K562 (cell line): ENCODE data around the gene SERTAD4. TPM values are rescaled to one million over a fixed set of nuclear protein-coding genes. Genes with fewer than 3 reads are reported as not detected.

ENCODE experiments used
- ATAC-seq: fragments of 200-7000 bp; cut with Tn5 transposase; 3 replicates; pipeline ENCODE4 v1.9.1; 2020; ENCODE audit warnings: moderate library complexity
- BruUV-seq: library from RNA; stranded (reverse); fragments of 400-500 nt; replicated peaks from 2 replicates; lab custom pipeline; 2021; lab: Mats Ljungman, UMichigan
- CTCF ChIA-PET: fragments of 300-600 bp; formaldehyde crosslinking; extraction: SDS; loops from one replicate; lab custom pipeline; 2021; ENCODE audit warnings: low intra/inter-chr PET ratio; lab: Yijun Ruan, JAX
- POLR2A ChIA-PET: fragments of 300-600, 350-650 bp; sonication (Branson Sonifier 250); formaldehyde crosslinking; extraction: SDS; loops from one replicate; lab custom pipeline; 2021; ENCODE audit warnings: antibody characterized with exemption, inconsistent platforms; lab: Yijun Ruan, JAX
- DNase-seq, 4 experiments: peaks; one replicate each; pipeline versions ENCODE4 v3.0.0 to v3.0.0-alpha.2; 2011 to 2018; ENCODE audit warnings: low spot score in 3 of 4, mixed read lengths in 3 of 4; ENCODE audit errors: extremely low read depth in 1 of 4
- FAIRE-seq: peaks from 2 replicates; lab custom pipeline; 2011; peaks lifted over from hg19 to GRCh38; lab: Jason Lieb, UNC
- H2AFZ ChIP-seq: 2 replicates; pipeline ENCODE4 v1.6.0; 2011; ENCODE audit warnings: low read depth, low read length, control low read depth, inconsistent platforms
- H3K27ac ChIP-seq: fragments of 200-600 bp; 3 replicates; pipeline ENCODE4 v1.8.0; 2011; ENCODE audit warnings: low read depth, mild to moderate bottlenecking, control low read depth, inconsistent platforms, low read length, moderate library complexity, mixed read lengths; ENCODE audit errors: extremely low read depth
- H3K27me3 ChIP-seq, 2 experiments: fragments of 300-600 bp in 1 of 2; 2 replicates in 1 of 2; 3 replicates in 1 of 2; pipeline versions ENCODE4 v1.6.0 to v1.8.0; 2011; ENCODE audit warnings: inconsistent platforms in 2 of 2, low read length in 2 of 2, mild to moderate bottlenecking in 1 of 2, mixed read lengths in 1 of 2, moderate library complexity in 1 of 2; ENCODE audit not compliant: control insufficient read depth in 2 of 2, insufficient read depth in 2 of 2
- H3K36me3 ChIP-seq: fragments of 300-600 bp; 3 replicates; pipeline ENCODE4 v1.8.0; 2011; ENCODE audit warnings: mild to moderate bottlenecking, low read length, inconsistent platforms; ENCODE audit not compliant: control insufficient read depth, insufficient read depth
- H3K4me1 ChIP-seq, 2 experiments: fragments of 200-600 bp in 1 of 2; replicated peaks in 1 of 2; 2 replicates in 1 of 2; 3 replicates in 1 of 2; pipeline versions ENCODE4 v1.5.1 to v1.8.0; 2011; ENCODE audit warnings: inconsistent platforms in 2 of 2, low read length in 2 of 2, mild to moderate bottlenecking in 1 of 2, mixed read lengths in 1 of 2, moderate library complexity in 1 of 2; ENCODE audit not compliant: control insufficient read depth in 2 of 2, insufficient read depth in 2 of 2
- H3K4me2 ChIP-seq: 2 replicates; pipeline ENCODE4 v1.6.1; 2011; ENCODE audit warnings: low read length, control low read depth, inconsistent platforms, mixed read lengths; ENCODE audit not compliant: insufficient read depth
- H3K4me3 ChIP-seq: fragments of 200-600 bp; sonication (generic), shearing (Covaris generic); 2 replicates; pipeline ENCODE4 v1.5.1; 2016; ENCODE audit warnings: control low read depth, inconsistent platforms
- H3K79me2 ChIP-seq: fragments of 200-600 bp; 3 replicates; pipeline ENCODE4 v1.8.0; 2011; ENCODE audit warnings: low read length, inconsistent platforms; ENCODE audit not compliant: control insufficient read depth, insufficient read depth
- H3K9ac ChIP-seq, 2 experiments: 2 replicates each; pipeline versions ENCODE4 v1.6.0 to v1.6.1; 2011; ENCODE audit warnings: low read depth in 2 of 2, low read length in 2 of 2, control low read depth in 1 of 2, inconsistent platforms in 1 of 2, mild to moderate bottlenecking in 1 of 2, mixed read lengths in 1 of 2; ENCODE audit not compliant: insufficient read depth in 1 of 2
- H3K9me1 ChIP-seq: one replicate; pipeline ENCODE4 v1.6.0; 2011; ENCODE audit warnings: inconsistent platforms, mild to moderate bottlenecking, low read length, moderate library complexity; ENCODE audit not compliant: control insufficient read depth, insufficient read depth
- H3K9me3 ChIP-seq: replicated peaks from 2 replicates; pipeline ENCODE4 v1.5.1; 2011; ENCODE audit warnings: low read depth, low read length, inconsistent platforms; ENCODE audit not compliant: control insufficient read depth, insufficient read depth
- H4K20me1 ChIP-seq: replicated peaks from 2 replicates; pipeline ENCODE4 v1.6.1; 2011; ENCODE audit warnings: low read length, inconsistent platforms, mixed read lengths; ENCODE audit not compliant: control insufficient read depth, insufficient read depth
- FOXJ2 ChIP-seq: fragments of 200-800 bp; sonication (Bioruptor generic); IDR thresholded peaks from 2 replicates; pipeline ENCODE4 v1.6.1; 2016; ENCODE audit warnings: missing genetic modification characterization, missing compliant biosample characterization
- IRF2 ChIP-seq: sonication (generic); formaldehyde crosslinking; IDR thresholded peaks from 2 replicates; pipeline ENCODE4 v1.8.1; 2022; ENCODE audit warnings: mild to moderate bottlenecking, missing genetic modification reagents
- KDM2B ChIP-seq: fragments of 250-450 bp; sonication (Bioruptor Pico); IDR thresholded peaks from 2 replicates; pipeline ENCODE4 v1.8.0; 2021; ENCODE audit warnings: mild to moderate bottlenecking, moderate library complexity
- MED1 ChIP-seq: sonication (generic); formaldehyde crosslinking; IDR thresholded peaks from 2 replicates; pipeline ENCODE4 v1.8.1; 2023; ENCODE audit warnings: missing genetic modification reagents, borderline replicate concordance
- NFE2L1 ChIP-seq: fragments of 450-650 bp; IDR thresholded peaks from 2 replicates; pipeline ENCODE4 v1.6.1; 2016; ENCODE audit warnings: missing genetic modification characterization, low read depth, mild to moderate bottlenecking, missing compliant biosample characterization, moderate library complexity, borderline replicate concordance
- OTX1 ChIP-seq: fragments of 450-650 bp; formaldehyde crosslinking; IDR thresholded peaks from 2 replicates; pipeline ENCODE4 v1.4.0; 2022; ENCODE audit warnings: mild to moderate bottlenecking
- PHB ChIP-seq: fragments of 250-450 bp; sonication (Bioruptor Pico); IDR thresholded peaks from 2 replicates; pipeline ENCODE4 v1.5.0; 2021
- TEAD1 ChIP-seq, 2 experiments: fragments of 450-650 bp in 1 of 2; sonication (generic) in 1 of 2; formaldehyde crosslinking; IDR thresholded peaks; 2 replicates each; pipeline versions ENCODE4 v1.4.0 to v1.8.0; 2020 to 2022; ENCODE audit warnings: mild to moderate bottlenecking in 2 of 2, missing genetic modification reagents in 1 of 2
- WGBS: fragments of 100-300 bp; shearing (Covaris generic); methylation state at CpG from one replicate; pipeline ENCODE4 v1.1.6; 2016; ENCODE audit warnings: low coverage, mixed read lengths; ENCODE audit not compliant: insufficient coverage; ENCODE audit errors: missing lambda C conversion rate; 5-methylcytosine and 5-hydroxymethylcytosine counted together
- in situ Hi-C: fragments of 300-500 bp; cut with MboI; formaldehyde crosslinking; loops from 4 replicates; pipeline ENCODE4 v1.15.0; 2018; ENCODE audit warnings: inconsistent platforms, mixed read lengths
- intact Hi-C: fragments of 100-400 bp; cut with micrococcal nuclease; formaldehyde crosslinking; loops from 2 replicates; pipeline ENCODE4 v1.14.2; 2022
- polyA plus RNA-seq, 8 experiments: library from polyadenylated mRNA; depleted of rRNA in 4 of 8; stranded (reverse) in 5 of 8; unstranded in 3 of 8; fragments of >200 nt; fragmentation: Nextera tagmentation in 2 of 8; fragmentation: Illumina TruSeq in 1 of 8; extraction: Ambion mirVana in 2 of 8; extraction: Trizol in 1 of 8; gene quantifications; 2 replicates each; pipeline versions ENCODE4 v1.2.1 to v1.2.3, GENCODE V29; 2011 to 2014; ENCODE audit warnings: inconsistent platforms in 1 of 8, missing spikeins in 1 of 8
- total RNA-seq, 7 experiments: library from RNA; depleted of rRNA in 6 of 7; stranded (reverse); fragments of >200 nt in 6 of 7; fragmentation: Illumina TruSeq in 2 of 7; extraction: Trizol in 2 of 7; gene quantifications; 2 replicates each; pipeline versions ENCODE4 v1.2.1 to v1.2.3, GENCODE V29; 2011 to 2021; ENCODE audit warnings: low replicate concordance in 1 of 7
- TF ChIP-seq, protein P1 (sequence below): sonication (generic); formaldehyde crosslinking; IDR thresholded peaks from 2 replicates; pipeline ENCODE4 v1.8.1; 2023; ENCODE audit warnings: mild to moderate bottlenecking, missing genetic modification reagents
- TF ChIP-seq, protein P2 (sequence below): fragments of 250-450 bp; sonication (Bioruptor Pico); IDR thresholded peaks from 2 replicates; pipeline ENCODE4 v1.8.0; 2021; ENCODE audit warnings: moderate library complexity, mild to moderate bottlenecking, inconsistent platforms
- TF ChIP-seq, protein P3 (sequence below): sonication (generic); formaldehyde crosslinking; IDR thresholded peaks from 2 replicates; pipeline ENCODE4 v1.8.1; 2023; ENCODE audit warnings: mild to moderate bottlenecking, missing genetic modification reagents, moderate library complexity
- TF ChIP-seq, protein P4 (sequence below): IDR thresholded peaks from 2 replicates; pipeline ENCODE4 v1.6.1; 2011; ENCODE audit not compliant: insufficient read length; ENCODE audit errors: extremely low read depth

The SERTAD4 gene
- total and polyA plus RNA-seq, 9 of the 15 experiments (the other 6 are each of a cell fraction or from before 2014, with no cell fraction given) = not detected

DNA sequence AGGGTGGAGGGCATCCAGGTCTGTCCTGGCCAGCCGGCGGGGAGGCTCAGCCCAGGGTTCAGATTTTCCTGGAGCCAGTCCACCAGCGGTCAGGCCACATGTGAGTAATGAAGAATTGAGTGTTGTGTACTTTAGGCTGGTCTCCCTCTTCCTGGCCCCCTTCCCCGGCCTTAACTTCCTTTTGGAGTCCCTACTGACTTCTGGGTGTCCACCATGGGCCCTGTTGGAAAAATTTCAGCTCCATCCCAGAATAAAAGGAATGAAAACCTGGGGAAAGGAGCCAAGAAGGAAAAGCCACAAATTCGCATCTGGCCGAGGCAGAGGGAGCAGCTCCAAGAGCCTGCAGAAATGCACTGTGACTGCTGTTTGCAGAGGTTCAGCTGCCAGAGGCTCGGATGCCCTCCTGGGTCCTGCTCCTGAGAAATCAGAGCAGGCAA lies 60.6 kb downstream of the SERTAD4 start:
- peaks cover 5 to 18% of the 10 kb centered on the region in 2 experiments; a peak in 2 of 5 replicates for H3K27me3 ChIP-seq
- H3K79me2 ChIP-seq = no peaks in the 10 kb centered on the region
- H3K4me1 ChIP-seq = peaks cover 0 to 6% of the 10 kb centered on the region in 2 experiments; a peak in 1 of 5 replicates
- ATAC-seq = no peak
- BruUV-seq = no TSS peak
- TF ChIP-seq PHB (CRISPR knock-in tag) (no peak), NFE2L1 (tag) (no peak)
- H3K9me3 ChIP-seq = no peaks in the 10 kb centered on the region
- H3K9me1 ChIP-seq = no peaks in the 10 kb centered on the region
- H3K4me2 ChIP-seq = no peak overlapping the region
- no peaks in the 10 kb centered on the region for H4K20me1 ChIP-seq
- FAIRE-seq = no peak
- H3K9ac ChIP-seq = no peak overlapping the region
- no peak overlapping the region for H3K4me3 ChIP-seq
- CTCF ChIA-PET = no interaction called here
- intact Hi-C loops = no loop called here
- in situ Hi-C loops = no loop called here
- no peak overlapping the region for H2AFZ ChIP-seq
- POLR2A ChIA-PET = no interaction called here
- WGBS = 5% methylated on average over 5 of the region's 7 CpGs
- H3K27ac ChIP-seq = no peak overlapping the region
- no peak for DNase-seq
- no peaks in the 10 kb centered on the region for H3K36me3 ChIP-seq

DNA sequence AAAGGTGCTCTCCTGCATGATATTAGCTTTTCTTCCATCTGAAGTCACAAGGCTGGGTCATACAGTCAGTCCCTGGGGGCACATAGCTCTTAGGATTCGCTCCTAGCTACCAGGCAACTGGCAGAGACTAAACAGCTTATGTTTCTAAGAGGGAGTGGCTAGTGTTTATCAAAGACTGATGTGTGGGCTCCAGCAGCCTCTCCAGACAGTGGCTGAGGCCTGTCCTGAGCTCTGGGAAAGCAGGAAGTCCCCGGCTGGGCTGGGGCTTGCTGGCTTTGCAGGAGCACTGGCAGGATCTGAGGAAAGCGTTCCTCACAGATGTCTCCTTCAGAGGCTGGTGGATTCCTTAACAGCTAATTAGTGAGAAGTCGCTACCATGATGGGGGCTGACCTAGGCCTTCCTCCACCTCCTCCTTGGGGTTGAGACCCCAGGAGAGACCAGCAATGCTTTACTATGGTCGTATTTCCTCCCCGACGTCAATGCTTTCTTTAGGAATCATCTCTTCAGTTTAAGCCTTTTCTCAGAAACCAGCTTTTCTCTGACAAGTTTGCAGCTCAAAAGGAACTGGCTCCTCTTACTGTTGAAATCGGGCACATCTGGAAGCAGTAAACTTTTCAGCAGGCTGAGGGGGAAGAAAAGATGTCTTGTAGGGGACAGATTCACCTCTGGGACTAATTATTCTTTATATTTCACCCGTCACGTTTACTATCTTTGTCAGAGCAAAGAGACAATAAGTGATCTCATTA lies 62.6 kb downstream of the SERTAD4 start:
- no TSS peak for BruUV-seq
- H4K20me1 ChIP-seq = no peaks in the 10 kb centered on the region
- ATAC-seq = no peak
- H3K9me3 ChIP-seq = no peaks in the 10 kb centered on the region
- FAIRE-seq = no peak
- no peaks in the 10 kb centered on the region for H3K9me1 ChIP-seq
- 0% methylated on average over 9 of the region's 10 CpGs for WGBS
- no peak for DNase-seq
- H3K27ac ChIP-seq = no peak overlapping the region
- H2AFZ ChIP-seq = no peak overlapping the region
- no peaks in the 10 kb centered on the region for H3K79me2 ChIP-seq
- H3K4me2 ChIP-seq = no peak overlapping the region
- CTCF ChIA-PET = no interaction called here
- intact Hi-C loops (no loop called here), in situ Hi-C loops (no loop called here)
- peaks cover 5 to 18% of the 10 kb centered on the region in 2 experiments; a peak in 2 of 5 replicates for H3K27me3 ChIP-seq
- H3K9ac ChIP-seq = no peak overlapping the region
- no peak overlapping the region for H3K4me3 ChIP-seq
- POLR2A ChIA-PET = interaction anchor here (0.6 to 1.5 kb wide), 2 partner anchors 11 to 12 kb away, joined by 3 read pairs; no protein-coding TSS in a partner anchor
- H3K4me1 ChIP-seq = peaks cover 0 to 6% of the 10 kb centered on the region in 2 experiments; a peak in 1 of 5 replicates
- H3K36me3 ChIP-seq = no peaks in the 10 kb centered on the region
- no peak for TF ChIP-seq MED1 (CRISPR knock-in tag)
- TF ChIP-seq, protein P1, sequence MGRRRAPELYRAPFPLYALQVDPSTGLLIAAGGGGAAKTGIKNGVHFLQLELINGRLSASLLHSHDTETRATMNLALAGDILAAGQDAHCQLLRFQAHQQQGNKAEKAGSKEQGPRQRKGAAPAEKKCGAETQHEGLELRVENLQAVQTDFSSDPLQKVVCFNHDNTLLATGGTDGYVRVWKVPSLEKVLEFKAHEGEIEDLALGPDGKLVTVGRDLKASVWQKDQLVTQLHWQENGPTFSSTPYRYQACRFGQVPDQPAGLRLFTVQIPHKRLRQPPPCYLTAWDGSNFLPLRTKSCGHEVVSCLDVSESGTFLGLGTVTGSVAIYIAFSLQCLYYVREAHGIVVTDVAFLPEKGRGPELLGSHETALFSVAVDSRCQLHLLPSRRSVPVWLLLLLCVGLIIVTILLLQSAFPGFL (CRISPR knock-in tag) = no peak
- no peak for TF ChIP-seq KDM2B (CRISPR knock-in tag)
- TF ChIP-seq, protein P2, sequence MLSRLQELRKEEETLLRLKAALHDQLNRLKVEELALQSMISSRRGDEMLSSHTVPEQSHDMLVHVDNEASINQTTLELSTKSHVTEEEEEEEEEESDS (CRISPR knock-in tag) = no peak
- no peak for TF ChIP-seq FOXJ2 (tag)
- no peak for TF ChIP-seq OTX1 (CRISPR knock-in tag)
- TF ChIP-seq IRF2 (CRISPR knock-in tag) = no peak
- TF ChIP-seq, protein P3, sequence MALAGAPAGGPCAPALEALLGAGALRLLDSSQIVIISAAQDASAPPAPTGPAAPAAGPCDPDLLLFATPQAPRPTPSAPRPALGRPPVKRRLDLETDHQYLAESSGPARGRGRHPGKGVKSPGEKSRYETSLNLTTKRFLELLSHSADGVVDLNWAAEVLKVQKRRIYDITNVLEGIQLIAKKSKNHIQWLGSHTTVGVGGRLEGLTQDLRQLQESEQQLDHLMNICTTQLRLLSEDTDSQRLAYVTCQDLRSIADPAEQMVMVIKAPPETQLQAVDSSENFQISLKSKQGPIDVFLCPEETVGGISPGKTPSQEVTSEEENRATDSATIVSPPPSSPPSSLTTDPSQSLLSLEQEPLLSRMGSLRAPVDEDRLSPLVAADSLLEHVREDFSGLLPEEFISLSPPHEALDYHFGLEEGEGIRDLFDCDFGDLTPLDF (CRISPR knock-in tag) = no peak
- TF ChIP-seq TEAD1 (CRISPR knock-in tag; IDR thresholded peaks at IDR 0.05) = no peak
- TF ChIP-seq, protein P4, sequence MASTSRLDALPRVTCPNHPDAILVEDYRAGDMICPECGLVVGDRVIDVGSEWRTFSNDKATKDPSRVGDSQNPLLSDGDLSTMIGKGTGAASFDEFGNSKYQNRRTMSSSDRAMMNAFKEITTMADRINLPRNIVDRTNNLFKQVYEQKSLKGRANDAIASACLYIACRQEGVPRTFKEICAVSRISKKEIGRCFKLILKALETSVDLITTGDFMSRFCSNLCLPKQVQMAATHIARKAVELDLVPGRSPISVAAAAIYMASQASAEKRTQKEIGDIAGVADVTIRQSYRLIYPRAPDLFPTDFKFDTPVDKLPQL = no peak
